Neural progenitor cell (in vitro differentiated cells): ENCODE data around the gene CTR9.

ENCODE experiments used
- CTCF ChIP-seq: fragments of 200-600 bp; sonication (generic); IDR thresholded peaks from 2 replicates; pipeline ENCODE4 v1.5.1; 2017; ENCODE audit warnings: antibody characterized with exemption, mild to moderate bottlenecking
- EZH2 ChIP-seq: fragments of 200-600 bp; sonication (generic); IDR thresholded peaks from 2 replicates; pipeline ENCODE4 v1.6.1; 2017; ENCODE audit warnings: antibody characterized with exemption, mild to moderate bottlenecking, moderate library complexity
- EZH2phosphoT487 ChIP-seq: fragments of 200-600 bp; sonication (generic); IDR thresholded peaks from 2 replicates; pipeline ENCODE4 v1.6.1; 2017; ENCODE audit warnings: antibody characterized with exemption

DNA sequence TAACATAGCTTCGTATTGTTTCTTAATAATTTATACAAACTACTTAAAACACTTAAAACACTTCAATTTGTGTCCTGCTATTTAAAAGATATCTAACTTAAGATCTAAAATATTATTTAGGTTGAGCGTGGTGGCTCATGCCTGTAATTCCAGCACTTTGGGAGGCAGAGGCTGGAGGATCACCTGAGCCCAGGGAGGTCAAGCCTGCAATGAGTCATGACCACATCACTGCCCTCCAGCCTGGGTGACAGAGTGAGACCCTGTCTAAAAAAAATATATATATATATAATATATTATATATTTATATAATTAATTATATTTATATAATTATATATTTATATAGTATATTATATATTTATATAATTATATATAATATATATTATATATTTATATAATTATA is 4.2 kb upstream of the CTR9 start:
- TF ChIP-seq EZH2 (no peak), EZH2phosphoT487 (no peak), CTCF (no peak)
